NCI-H748 (cell line): ENCODE results near the gene ULBP2.
A peak's percentile ranks its signal among the peaks of the same experiment; 100 is the strongest.

Experiments
- DNase-seq: peaks from one replicate; lab custom pipeline; 2025; ENCODE audit not compliant: unreplicated experiment; lab: John Stamatoyannopoulos, UW

Gene ULBP2, protein sequence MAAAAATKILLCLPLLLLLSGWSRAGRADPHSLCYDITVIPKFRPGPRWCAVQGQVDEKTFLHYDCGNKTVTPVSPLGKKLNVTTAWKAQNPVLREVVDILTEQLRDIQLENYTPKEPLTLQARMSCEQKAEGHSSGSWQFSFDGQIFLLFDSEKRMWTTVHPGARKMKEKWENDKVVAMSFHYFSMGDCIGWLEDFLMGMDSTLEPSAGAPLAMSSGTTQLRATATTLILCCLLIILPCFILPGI

DNA sequence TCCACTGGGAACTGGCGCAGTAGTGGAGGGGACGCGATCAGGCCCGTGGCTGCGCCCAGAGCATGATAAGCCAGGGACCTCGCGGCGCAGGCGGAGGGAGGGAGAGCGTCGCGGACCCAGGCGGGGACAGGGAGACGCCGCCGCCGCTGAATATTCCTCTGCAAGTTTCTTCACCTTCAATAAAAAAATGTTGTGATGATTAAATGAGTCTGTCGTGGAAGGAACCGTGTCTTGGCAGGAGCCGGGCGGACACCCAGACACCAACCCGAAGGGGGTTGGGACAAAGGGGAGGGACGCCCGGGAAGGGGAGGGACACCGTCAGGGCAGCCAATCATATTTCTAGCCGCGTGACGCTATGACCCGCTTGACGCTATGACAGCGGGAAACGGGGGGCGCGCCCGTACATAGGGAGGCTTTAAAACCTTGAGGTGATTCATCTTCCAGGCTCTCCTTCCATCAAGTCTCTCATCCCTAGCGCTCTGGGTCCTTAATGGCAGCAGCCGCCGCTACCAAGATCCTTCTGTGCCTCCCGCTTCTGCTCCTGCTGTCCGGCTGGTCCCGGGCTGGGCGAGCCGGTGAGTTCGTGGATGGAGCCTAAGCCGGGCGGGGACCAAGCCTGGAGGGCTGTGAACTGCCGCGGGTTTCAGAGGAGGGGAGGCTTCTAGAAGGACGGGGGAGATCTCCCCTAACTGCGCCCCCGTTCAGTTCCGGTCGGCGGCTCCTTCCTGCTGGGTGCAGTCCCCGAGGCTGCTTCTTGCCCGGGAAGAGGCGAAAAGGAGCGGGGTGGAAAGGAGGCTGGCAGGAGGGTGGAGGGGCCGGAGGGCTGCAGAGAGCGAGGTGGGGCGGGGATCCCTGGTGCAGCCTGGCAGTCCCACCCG lies at the start of gene ULBP2:
Gene ULBP2, plus strand, starts transcription at position 432 of the 878 bp plus-strand sequence. Its CDS starts 59 bp downstream, at position 491.
- peak; percentile 83 for DNase-seq

DNA sequence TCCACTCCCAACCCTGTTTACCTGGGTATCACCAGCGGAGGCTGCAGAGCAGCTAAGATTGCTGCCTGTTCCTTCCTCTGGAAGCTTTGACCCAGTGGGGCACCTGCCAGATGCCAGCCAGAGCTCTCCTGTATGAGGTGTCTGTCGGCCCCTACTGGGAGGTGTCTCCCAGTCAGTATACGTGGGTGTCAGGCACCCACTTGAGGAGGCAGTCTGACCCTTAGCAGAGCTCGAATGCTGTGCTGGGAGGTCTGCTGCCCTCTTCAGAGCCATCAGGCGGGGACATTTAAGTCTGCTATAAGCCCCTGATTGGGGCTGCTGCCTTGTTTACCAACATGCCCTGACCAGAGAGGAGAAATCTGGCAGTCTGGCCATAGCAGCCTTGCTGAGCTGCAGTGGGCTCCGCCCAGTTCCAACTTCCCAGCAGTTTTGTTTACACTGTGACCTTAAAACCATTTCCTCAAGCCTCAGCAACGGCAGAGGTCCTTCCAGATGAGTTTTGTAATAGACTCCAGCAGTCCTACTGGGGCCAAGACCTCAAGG lies 46.7 kb upstream of the ULBP2 start:
- DNase-seq: peak; percentile 19

DNA sequence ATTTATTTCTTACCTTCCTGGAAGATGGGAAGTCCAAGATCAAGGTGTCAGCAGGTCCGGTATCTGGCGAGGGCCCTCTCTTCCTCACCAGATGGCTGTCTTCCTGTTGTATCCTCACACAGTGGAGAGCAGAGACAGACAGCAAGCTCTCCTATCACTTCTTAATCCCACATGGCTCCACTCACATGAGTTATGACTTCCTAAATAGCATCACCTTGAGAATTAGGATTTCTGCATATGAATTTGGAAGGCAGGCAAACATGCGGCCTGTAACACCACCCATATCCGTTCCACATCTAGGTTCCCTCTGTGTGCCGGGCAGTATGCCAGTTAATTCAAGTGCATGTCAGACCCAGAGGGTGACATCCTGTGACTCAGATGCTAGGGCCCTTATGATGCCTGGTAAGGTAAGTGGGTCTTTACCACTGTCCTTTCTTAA lies 46.0 kb upstream of the ULBP2 start:
- no peak for DNase-seq

DNA sequence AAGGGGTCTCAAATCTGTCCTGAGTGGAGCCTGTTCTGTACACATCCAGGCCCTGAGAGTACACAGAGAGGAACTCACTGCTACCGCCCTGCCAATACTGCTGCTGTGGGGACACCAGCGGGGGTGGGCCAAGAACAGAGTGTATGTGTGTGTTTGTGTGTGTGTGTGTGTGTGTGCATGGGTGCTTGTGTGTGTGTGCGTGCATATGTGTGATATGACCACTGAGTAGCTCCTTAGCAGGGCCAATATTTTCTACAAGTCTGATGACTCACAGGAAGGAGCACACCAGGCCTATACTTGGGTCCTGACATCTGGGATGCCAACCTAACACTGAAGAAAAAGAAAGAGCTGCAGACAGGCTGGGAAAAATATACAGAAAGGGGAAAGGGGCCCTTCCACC lies 45.3 kb upstream of the ULBP2 start:
- no peak for DNase-seq

DNA sequence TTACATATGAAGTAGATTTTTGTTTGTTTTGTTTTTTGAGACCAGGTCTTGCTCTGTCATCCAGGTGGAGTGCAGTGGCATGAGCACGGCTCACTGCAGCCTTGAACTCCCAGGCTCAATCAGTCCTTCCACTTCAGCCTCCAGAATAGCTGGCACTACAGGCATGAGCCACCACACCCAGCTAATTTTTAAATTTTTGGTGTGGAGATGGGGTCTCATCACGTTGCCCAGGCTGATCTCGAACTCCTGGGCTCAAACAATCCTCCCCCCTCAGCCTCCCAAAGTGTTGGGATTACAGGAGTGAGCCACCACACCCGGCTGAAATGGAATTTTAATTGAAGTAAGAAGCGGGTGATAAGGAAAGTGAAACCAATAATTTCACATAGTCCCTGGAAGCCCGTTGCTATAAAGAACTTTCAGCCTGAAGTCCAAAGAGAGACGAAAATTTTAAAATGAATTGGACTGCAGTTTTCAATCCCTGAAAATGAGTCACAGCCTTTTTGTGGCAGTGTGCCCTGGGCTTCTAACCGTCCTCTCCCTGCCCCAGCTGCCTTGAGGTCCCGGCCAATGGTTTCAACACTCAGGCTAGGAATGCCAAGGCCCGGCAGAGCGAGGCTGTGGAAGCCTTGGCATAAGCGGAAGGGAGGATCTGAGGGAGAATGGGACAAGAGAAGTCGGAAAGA lies 44.7 kb upstream of the ULBP2 start:
- no peak for DNase-seq

DNA sequence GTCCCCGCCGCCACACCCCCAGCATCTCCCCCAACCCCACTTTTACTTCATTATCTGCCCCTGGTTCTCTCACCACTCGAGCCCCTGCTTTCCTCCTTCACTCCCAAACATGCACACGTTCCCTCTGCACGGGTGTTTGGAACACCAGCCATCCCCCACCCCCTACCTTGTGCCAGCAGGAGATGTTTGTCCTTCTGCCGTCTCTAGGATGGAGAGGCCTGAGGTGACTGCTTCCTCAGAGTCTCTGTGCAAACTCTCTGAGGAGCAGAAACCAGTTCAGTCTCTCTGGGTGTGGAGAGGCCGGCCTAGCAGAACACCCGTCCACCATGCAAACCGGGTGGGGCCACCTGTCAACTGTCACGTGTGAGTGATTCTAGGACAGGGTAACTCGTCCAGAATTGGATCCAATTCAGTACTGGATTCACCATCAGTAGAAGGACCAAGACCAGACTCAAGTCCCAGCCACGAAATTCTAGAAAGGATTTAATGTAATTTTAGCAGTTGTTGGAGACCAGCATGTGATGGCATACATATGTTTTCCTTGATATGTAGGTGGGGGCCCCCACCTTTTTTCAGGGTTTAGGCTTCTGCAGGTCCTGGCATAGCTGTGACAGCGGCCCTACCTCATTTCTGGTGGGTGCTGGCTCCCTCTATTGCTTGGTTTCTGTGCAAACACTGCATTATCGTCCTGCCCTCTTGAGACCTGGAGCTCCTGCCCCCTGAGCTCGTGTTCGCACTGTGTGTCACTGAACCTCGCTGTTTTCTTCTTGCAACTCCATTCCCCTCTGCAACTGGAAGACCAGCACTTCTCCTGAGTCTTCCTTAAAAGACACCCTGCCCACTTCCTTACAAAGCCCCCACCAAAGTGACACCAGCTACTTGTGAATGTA lies 43.7 kb upstream of the ULBP2 start, which contains the start of gene RAET1E:
Gene RAET1E, minus strand, starts transcription at position 259 of the 890 bp plus-strand sequence. CDS start 7,212 bp downstream, outside the sequence.
- no peak for DNase-seq

DNA sequence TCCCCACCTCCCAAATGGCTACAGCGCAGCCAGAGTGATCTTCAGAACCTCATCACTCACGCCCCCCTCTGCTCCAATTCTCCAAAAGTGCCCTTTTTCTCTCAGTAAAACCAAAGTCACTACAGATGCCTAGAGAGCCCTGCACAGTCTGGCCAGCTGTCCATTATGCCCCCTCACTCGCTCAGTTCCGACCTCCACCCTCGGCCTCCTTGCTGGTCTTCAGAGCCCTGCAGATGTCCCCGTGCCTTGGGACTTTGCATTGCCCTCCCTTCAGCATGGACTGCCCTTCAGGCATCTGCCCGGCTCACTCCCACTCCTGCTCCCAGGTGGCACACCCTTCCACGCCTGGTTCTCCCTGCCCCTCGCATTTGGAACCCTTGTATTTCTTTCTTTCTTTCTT lies 42.8 kb upstream of the ULBP2 start:
- DNase-seq: no peak

DNA sequence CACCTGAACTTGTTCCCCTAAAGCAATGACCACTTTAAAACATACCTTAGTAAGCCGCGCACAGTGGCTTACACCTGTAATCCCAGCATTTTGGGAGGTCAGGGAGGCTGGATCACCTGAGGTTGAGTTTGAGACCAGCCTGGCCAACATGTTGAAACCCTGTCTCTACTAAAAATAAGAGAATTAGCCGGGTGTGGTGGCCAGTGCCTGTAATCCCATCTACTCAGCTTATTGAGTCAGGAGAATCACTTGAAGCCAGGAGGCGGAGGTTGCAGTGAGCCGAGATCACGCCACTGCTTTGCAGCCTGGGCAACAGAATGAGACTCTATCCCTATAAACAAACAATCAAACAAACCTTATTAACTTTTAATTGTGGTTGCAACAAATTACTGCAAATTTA lies 42.3 kb upstream of the ULBP2 start:
- no peak for DNase-seq

DNA sequence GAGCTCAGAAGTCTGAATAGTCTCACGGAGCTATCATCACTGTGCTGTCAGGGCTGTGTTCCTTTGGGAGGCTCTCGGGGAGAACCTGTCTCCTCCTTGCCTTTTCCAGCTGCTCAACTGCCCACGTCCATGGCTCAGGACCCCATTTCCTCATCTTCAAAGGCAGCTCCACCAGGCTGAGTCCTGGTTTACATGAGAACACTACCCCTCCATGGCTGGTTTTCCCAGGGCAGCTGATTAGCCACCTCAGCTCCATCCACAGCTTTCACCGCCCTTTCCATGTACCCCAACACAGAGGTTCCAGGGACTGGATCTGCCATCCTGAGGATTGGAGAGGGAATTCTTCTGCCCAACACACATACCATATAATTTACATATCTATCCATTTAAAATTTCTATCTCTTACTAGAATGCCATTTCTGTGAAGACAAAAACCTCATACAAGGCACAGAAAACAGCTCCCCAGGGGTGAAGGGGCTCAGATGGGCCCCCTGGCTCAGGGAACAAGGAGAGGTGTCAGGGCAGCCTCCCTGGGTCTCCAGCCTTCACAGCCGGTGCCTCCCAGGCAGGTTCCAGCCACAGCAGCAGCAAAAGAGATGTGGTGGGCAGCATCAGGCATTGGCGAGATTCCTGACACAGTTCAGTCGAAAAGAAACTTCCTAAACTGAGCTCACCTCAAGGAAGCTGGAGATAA lies 41.7 kb upstream of the ULBP2 start:
- DNase-seq: no peak

DNA sequence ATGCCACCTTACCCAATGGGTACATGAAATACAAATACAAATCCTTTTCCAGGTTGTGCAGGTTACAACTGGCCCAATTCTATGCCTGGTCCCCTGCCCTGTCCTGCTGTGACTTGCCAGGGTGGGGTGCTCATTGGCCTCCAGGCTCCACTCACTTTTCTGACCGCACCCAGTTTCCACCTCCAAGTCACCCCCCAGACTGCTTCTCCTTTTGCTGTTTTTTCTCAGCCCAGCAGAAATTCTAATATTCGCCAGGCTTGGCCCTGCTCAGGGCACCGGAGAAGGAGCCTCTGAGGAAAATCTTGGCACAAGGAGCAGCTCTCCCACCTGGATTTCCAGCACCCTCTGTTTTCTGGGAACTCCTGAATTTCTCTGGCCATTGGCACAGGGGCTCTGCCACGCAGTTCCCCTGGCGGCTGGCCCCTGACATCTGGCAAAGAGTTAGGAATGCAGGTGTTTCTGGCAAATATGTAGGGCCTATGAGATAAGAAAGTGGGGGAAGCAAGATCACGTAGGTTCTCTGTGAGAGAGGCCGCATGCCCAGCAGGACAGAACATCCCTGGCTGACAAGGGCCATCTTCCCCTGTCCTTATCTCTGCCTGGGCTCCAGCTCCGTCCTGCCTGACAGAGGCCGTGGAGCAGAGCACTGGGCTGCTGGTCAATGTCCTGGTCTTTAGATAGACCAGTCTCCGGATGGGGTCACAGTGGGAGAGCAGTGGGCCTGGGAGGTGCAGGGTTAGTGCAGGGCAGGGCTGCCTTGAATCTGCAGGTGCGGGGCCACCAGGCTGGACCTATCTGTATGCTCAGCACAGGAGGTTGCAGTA lies 41.0 kb upstream of the ULBP2 start:
- no peak for DNase-seq

DNA sequence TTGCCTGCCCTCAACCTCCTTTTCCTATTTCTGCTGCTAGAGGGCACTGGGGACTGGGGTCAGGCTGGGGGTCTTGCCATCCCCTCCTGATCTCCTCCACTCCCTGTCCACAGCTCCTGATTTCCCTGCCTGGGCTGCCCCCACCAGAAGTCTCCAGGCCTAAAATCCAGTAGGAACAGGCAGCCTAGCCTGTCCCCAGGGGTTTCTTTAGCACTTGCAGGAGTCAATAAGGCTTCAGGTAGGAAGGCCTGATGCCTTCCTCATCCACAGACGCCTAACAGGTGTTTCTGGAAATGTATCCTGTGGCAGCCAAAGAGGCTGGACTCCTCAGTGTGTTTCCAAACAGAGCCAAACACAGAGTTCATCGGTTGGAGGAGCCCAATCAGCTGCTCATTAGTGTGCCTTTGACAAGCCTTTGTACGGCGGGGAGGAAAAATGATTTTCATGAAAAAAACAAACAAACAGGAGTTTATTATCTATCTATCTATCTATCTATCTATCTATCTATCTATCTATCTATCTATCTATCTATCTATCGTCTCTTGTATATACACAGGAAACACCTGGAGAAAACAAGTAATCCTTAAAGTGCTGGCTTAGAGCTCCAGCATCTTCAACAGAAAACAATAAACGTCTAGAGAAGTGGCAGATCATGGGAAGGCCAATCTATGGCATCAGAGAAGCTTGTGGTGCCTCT lies 40.2 kb upstream of the ULBP2 start:
- DNase-seq: no peak

DNA sequence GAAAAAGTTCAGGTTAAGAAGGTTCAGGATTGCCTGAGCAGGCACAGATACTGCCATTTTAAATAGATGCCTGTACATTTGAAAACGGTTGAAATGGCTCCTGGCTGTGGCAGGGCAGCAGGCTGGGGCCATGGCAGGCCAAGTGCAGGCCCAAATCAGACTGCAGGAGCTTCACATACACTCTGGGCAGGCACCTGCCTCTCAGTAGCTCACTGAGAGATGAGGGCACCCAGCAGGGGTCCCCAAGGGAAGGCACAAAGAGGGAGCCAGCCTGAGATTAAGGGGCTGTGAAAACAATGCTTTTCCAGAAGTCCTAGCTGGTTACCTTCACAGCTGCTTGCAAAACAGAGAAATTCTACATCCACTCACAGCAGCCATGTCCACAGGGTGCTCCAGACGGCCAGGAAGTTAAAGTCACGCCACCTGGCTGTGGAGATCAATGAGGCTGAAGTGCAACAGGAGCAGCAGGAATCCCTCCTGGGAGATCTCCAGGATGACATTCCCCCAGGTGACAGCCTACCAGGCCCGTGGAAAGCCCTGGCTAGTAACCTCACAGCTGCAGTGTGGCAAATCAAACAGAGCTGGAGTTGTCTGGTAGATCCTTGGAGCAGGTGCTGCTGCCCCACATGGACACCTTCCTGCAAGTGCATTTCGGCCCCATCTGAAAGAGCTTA lies 37.7 kb upstream of the ULBP2 start:
- no peak for DNase-seq

DNA sequence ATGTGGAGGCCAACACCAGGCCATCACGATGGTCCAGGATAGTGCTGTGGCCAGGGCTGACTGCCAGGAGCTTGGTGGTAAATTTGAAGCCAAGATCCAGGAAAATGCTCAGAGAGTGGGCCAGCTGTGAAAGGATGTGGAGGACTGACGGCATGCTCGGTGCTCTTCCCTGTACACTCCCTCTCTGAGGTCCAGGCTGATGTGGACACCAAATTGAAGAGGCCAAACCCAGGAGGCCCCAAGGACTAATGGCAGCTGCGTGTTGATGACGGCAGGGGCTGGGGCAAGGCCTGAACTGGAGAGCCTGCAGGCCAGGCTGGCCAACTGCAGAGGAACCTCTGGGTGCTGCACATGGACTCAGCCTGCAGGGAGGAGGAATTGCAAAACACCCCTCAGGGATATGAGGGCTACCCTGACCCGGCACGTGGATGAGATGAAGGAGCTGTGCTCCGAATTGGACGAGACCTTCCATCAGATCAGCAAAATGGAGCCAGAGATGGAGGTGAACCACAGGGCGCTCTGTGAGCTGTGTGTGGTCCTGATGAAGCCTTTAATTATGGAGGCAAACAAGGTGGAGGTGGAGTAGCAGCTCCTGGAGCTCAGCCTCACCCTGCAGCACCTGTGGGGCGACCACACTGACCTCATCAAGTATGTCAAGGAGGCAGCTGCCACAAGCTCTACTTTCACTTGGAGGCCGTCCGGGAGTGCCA lies 37.0 kb upstream of the ULBP2 start:
- DNase-seq: no peak

DNA sequence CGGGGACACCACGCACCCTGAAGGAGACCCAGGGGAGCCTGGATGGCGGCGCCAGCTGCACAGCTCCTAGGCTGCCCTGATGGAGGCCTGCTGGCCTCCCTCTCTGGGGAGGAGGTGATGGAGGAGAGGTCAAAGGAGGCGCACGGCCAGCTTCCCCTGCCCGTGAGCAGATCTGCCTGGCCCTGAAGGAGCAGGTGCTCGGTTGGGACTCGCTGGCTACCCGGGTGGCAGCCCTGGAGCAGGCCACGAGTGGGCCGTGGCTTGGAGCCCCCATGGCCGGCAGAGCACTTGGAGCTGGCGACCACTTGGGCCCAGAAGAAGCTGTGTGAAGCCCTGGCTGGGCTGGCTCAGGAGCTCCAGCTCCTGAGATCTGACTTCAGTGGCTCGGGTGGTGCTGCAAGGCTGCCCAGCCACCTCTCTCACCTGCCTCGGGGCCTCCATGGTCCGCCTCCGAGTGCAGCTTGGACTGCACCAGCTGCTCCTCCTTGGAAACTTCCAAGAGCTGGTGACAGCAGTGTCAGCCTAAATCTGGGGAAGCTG lies 36.4 kb upstream of the ULBP2 start:
- no peak for DNase-seq

DNA sequence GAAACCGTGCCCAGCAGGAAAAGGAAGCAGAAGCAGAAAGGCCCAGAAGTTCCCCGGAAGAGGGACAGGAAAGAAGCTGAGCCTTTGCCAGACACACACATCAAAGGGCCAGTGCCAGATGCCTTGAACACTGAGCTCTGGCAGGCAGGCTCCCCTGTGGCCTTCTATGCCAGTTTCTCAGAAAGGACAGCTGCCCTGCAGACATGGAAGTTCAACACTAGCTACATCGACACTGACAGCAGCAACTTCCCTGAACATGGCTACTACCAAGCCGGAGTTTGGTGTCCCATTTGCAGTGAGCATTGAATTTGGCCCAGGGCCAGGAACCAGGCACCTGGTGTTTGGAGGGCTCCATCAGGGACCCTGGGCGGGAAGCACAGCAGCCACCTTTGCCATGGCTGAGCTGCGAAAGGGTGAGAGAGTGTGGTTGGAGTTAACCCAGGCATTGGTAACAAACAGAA lies 35.9 kb upstream of the ULBP2 start:
- DNase-seq: peak; percentile 20

DNA sequence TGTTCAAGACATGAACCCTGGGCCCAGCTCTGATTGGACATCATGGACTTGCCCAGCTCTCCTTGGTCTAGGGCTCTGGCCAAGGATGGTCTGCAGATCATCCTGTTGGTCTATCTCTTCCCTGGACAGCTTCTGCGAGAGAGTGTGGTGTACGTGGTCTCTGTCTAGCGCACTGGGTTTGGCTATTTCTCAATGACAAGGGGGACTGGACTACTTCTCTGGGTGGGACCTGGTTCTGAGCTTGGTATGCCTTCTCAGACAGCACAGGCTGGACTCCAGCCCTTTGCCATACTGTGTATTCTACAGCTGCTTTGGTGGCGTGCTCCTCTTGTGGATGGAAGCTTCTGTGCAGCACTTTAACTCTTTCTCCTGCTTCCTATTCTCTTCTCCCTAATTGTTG lies 35.4 kb upstream of the ULBP2 start:
- DNase-seq: no peak

DNA sequence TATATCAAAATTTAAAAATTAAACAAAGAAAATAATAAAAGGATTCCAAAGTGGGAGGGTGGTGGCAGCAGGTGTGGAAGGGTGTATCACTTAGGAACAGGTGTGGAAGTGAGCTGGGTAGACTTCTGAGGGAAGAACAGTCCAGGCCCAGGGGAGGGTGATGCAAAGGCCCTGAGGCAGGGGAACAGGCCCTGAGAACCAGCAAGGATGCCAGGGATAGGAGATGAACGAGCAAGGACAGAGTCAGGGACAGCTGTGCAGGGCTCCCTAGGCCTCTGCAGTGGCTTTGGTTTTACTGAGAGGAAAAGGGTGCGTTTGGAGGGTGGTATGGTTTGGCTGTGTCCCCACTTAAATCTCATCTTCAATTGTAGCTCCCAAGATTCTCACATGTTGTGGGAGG lies 34.5 kb upstream of the ULBP2 start:
- DNase-seq: no peak
